ENCODE data around the gene GPD2.
"Not testable (repeated sequence)": the region's sequence is repeated elsewhere in the genome, so short reads cannot be mapped to it uniquely, and the experiment has no call there.

The GPD2 gene

DNA sequence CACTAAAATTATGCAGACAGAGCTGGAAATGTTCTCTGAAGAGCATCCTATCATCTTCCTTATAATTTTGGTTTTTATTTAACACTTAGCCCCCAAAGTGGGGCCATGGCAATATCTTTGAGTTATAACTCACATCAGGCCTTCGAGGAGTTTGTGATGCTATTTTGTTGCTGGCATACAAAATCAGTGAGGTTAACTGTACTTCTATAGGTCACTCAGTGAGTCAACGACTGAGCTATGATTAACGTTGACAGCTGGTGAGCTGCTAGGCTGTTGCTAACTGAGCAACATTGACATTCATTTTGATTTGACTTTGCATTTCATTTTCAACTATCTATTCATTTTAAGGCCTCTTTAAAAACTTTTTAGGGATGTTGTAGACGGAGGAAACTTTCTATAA lies 50.0 kb downstream of the GPD2 start:
- no peak overlapping the region for H3K4me3 ChIP-seq (replicated peaks; ENCODE audit: low read depth, low read length)
- TF ChIP-seq, protein P1, sequence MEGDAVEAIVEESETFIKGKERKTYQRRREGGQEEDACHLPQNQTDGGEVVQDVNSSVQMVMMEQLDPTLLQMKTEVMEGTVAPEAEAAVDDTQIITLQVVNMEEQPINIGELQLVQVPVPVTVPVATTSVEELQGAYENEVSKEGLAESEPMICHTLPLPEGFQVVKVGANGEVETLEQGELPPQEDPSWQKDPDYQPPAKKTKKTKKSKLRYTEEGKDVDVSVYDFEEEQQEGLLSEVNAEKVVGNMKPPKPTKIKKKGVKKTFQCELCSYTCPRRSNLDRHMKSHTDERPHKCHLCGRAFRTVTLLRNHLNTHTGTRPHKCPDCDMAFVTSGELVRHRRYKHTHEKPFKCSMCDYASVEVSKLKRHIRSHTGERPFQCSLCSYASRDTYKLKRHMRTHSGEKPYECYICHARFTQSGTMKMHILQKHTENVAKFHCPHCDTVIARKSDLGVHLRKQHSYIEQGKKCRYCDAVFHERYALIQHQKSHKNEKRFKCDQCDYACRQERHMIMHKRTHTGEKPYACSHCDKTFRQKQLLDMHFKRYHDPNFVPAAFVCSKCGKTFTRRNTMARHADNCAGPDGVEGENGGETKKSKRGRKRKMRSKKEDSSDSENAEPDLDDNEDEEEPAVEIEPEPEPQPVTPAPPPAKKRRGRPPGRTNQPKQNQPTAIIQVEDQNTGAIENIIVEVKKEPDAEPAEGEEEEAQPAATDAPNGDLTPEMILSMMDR (IDR thresholded peaks at IDR 0.05; ENCODE audit: low read length, missing control alignments): no peak
- peak; percentile 36 for DNase-seq (ENCODE audit: low read depth)

DNA sequence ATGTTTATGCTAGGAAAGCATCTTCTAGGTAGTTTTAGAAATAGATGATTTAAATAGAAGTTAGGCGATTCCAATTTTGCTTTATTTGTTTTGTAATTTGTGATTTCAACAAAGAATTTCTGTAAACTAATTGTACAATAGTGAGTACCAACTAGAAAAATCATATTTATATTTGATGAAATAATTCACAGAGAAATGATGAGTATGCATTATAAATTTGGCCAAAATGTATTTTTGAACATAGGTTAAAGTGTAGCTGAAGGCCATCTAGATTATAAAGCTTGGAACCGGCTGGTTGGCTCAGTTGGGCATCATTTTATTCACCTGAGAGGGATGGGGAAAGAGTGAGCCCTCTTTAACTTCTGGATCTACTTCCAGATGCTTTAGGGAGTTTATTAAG lies 50.4 kb downstream of the GPD2 start:
- TF ChIP-seq, protein P1 (IDR thresholded peaks at IDR 0.05; ENCODE audit: low read length, missing control alignments): no peak
- H3K4me3 ChIP-seq (replicated peaks; ENCODE audit: low read depth, low read length): no peak overlapping the region
- DNase-seq (ENCODE audit: low read depth): no peak

DNA sequence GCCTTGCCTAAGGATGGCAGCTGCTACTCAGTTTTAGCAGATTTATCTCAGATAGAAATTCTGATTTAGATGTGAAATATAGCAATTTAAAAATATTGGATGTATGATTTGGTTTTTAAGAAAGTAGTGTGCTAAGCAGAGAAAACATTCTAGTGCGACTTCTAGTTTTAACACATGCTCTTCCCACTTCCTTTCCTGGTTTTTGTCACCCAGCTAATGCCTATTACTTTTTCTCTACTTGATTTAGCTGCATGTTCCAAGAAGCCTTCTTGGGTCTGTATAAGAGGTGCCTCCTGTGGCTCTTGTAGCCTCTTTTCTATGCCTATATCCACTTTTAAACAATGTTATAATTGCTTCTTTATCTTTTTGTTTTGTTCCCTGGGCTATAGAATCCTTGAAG lies 53.0 kb downstream of the GPD2 start:
- no peak overlapping the region for H3K4me3 ChIP-seq (replicated peaks; ENCODE audit: low read depth, low read length)
- TF ChIP-seq, protein P1 (IDR thresholded peaks at IDR 0.05; ENCODE audit: low read length, missing control alignments): no peak
- DNase-seq (ENCODE audit: low read depth): no peak

DNA sequence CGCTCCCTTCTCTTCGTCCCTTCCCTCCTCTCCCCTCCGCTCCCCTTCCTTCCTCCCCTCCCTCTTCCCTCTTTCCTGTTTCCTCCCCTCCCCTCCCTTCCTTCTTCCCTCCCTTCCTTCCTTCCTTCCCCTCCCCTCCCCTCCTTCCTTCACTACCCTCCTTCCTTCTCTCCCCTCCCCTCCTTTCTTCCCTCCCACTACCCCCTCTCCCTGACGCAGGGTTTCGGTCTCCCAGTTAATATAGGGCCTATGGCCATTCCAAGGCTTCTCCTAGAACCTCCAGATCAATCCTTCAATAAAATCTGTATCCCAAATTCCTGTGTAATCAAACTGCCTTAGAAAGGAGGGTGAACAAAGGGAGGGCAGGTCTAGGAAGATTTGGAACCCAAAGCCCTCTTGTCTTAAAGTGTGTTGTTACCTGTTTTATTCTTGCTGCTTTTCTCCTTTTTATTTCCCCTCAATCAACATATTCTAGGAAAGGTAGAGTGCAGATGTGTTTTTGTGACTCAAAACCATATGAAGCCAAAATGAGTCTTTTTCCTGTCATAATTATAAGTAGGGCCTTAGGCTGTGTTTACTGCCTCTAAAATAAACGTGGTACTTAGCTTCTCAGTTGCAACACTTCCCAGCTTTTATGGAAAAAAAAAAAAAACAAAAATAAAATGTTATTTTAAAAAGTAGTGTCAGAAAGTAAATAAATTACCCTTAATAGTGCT lies 53.7 kb downstream of the GPD2 start:
- TF ChIP-seq, protein P1 (IDR thresholded peaks at IDR 0.05; ENCODE audit: low read length, missing control alignments): no peak
- no peak for DNase-seq (ENCODE audit: low read depth)
- H3K4me3 ChIP-seq (replicated peaks; ENCODE audit: low read depth, low read length): no peak overlapping the region

DNA sequence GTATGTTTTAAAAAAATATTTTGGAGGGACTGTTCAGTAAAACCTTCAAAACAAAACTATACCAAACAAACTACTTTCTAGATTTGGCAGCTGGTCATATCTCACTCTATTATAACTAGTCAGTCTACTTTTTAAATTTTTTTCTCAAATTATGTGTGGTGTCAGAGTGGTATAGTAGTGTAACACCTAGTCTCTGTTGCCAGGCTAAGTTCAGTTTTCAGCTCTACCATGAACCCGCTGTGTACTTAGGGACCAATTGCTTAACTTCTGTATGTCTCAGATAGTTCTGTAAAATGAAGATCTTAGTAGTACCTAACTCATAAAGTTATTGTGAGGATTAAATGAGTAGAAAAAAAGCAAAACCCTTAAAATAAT lies 54.3 kb downstream of the GPD2 start:
- H3K4me3 ChIP-seq (replicated peaks; ENCODE audit: low read depth, low read length): no peak overlapping the region
- no peak for DNase-seq (ENCODE audit: low read depth)

DNA sequence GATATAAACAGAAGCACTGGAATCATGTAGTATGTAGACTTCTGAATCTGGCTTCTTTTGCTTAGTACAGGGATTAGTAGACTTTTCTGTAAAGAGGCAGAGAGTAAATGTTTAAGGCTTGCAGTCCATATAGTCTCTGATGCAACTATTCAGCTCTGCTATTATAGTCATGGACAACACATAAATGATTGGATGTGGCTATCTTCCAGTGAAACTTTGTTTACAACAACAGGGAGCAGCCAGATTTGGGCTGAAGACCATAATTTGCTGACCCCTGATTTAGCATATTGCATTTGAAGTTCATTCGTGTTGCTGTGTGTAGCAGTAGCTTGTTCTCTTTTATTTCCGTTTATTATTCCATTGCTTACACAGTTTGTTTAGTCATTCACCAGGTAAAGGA lies 55.0 kb downstream of the GPD2 start:
- TF ChIP-seq, protein P1 (IDR thresholded peaks at IDR 0.05; ENCODE audit: low read length, missing control alignments): no peak
- no peak overlapping the region for H3K4me3 ChIP-seq (replicated peaks; ENCODE audit: low read depth, low read length)
- DNase-seq (ENCODE audit: low read depth): no peak

More for the DNA sequence above, 54.3 kb downstream of the GPD2 start:
- TF ChIP-seq, protein P1 (IDR thresholded peaks at IDR 0.05; ENCODE audit: low read length, missing control alignments): no peak

DNA sequence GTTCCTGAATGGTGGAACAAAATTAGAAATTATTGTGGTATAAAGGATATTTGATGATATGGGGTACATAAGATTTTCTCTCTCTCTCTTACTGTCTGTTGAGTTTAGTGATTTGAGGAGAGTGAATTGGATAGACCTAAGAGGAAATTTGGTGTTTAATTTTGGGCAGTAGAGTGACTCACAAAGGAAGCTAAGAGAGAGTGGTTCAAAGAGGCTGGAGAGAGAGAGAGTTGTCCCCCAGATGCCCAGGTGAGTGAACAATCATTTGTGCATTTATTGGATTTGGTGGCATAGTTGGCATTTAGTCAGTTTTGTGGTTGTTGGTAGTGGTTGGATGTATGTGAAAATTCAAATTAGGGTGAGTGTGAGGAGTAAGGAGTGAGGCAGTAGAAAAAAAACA lies 56.8 kb downstream of the GPD2 start:
- no peak for DNase-seq (ENCODE audit: low read depth)
- H3K4me3 ChIP-seq (replicated peaks; ENCODE audit: low read depth, low read length): no peak overlapping the region
- TF ChIP-seq, protein P1 (IDR thresholded peaks at IDR 0.05; ENCODE audit: low read length, missing control alignments): no peak

DNA sequence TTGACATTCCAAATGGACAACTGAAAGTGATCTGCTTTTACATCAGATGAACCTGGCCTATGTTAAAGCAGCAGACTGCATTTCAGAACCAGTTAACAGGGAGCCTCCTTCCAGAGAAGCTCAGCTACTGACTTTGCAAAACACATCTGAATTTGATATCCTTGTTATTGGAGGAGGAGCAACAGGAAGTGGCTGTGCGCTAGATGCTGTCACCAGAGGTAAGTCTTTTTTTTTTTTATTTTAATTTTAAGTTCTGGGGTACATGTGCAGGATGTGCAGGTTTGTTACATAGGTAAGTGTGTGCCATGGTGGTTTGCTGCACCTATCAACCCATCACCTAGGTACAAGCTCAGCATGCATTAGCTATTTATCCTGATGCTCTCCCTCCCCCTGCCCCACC lies 59.8 kb downstream of the GPD2 start:
- DNase-seq (ENCODE audit: low read depth); H3K4me3 ChIP-seq (replicated peaks; ENCODE audit: low read depth, low read length): not testable (repeated sequence)
